ENCODE results near the gene SLC2A3.
"Not testable (repeated sequence)": the region's sequence is repeated elsewhere in the genome, so short reads cannot be mapped to it uniquely, and the experiment has no call there.

SLC2A3 gene

DNA sequence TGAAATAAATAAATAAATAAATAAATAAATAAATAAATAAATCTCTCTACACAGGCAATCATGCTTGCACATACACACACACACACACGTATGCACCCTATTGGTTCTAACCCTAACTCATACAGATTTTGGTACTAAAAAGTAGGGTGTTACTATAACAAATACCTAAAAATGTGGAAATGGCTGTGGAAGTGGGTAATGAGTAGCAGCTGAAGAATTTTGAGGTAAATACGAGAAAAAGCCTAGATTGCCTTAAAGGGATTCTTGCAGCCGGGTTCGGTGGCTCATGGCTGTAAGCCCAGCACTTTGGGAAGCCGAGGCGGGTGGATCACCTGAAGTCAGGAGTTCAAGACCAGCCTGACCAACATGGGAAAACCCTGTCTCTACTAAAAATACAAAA is 15.7 kb upstream of the SLC2A3 start:
- in situ Hi-C loops (cut with HindIII; ENCODE audit: low sequenced_read_pairs): no loop called here

DNA sequence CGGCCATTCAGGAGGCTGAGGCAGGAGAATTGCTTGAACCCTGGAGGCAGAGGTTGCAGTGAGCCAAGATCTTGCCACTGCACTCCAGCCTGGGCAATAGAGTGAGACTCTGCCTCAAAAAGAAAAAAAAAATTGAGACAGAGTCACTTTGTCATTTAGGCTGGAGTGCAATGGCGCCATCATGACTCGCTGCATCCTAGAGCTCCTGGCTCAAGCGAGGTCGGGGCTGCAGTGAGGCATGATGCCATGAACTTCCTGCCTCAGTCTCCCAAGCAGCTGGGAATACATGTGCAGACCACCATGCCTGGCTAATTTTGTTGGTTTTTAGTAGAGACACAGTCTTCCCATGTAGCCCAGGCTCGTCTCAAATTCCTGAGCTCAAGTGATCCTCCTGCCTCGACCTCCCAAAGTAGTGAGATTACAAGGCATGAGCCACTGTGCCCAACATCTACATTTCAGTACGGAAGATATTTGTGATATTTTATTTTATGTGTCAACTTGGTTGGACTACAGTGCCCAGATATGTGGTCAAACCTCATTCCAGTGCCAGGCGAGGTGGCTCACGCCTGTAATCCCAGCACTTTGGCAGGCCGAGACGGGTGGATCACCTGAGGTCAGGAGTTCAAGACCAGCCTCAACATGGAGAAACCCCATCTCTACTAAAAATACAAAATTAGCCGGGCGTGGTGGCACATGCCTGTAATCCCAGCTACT is 14.4 kb upstream of the SLC2A3 start:
- in situ Hi-C loops (cut with HindIII; ENCODE audit: low sequenced_read_pairs): not testable (repeated sequence)

DNA sequence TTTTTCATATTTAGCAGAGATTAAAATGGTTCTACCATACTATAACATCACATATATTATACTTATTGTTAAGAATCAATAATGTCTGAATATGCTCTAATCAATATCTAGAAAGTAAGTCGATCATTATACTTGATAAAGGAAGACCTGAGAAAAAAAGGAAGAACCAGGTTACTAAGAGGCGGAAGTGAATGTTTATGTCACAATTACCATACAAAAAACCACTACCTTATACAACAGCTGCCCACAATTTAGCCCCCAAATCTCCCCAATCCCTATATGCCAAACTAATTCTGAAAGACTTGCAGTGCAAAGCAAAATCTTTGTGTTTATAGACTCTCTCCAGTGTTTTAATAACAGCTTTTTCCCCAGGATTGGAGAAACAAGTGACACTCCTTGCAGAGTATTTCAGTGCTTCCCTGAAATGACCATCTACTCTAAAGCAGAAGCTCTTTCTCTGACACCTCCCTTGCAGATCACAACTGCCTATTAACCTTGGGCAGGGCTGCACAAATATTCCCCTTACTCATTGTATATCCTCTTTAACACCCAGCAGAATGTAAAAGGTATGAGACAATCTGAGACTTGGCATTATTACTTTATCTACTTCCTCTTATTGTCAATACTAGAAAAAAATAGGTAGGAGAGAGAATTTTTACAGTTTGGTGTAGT is 12.7 kb upstream of the SLC2A3 start:
- in situ Hi-C loops (cut with HindIII; ENCODE audit: low sequenced_read_pairs): no loop called here

DNA sequence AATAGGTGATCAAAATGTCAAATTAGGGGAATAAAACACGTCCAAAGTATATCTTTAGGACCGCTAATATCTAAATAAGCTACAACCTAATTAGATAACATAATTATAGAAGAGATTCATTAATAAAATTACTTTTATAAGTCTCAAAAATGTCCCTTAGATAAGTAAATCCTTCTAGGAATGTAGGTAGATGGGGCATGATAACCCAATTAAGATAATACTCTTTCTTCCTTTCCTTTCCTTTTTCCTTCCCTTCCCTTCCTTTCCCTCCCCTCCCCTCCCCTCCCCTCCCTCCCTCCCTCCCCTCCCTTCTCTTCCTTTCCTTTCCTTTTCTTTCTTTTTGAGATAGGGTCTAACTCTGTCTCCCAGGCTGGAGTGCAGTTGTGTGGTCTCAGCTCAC is 11.0 kb upstream of the SLC2A3 start:
- in situ Hi-C loops (cut with HindIII; ENCODE audit: low sequenced_read_pairs): no loop called here

DNA sequence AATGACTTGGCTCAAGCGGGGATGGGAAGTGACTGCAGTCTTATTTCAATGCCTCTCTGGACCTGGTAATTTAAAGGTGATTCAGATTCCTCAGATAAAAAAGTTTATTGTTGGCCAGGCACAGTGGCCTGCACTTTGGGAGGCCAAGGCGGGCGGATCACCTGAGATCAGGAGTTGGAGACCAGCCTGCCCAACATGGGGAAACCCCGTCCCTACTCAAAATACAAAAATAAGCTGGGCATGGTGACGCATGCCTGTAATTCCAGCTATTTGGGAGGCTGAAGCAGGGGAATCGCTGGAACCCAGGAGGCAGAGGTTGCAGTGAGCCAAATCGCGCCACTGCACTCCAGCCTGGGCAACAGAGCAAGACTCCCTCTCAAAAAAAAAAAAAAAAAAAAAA is 8.8 kb upstream of the SLC2A3 start:
- in situ Hi-C loops (cut with HindIII; ENCODE audit: low sequenced_read_pairs): not testable (repeated sequence)

DNA sequence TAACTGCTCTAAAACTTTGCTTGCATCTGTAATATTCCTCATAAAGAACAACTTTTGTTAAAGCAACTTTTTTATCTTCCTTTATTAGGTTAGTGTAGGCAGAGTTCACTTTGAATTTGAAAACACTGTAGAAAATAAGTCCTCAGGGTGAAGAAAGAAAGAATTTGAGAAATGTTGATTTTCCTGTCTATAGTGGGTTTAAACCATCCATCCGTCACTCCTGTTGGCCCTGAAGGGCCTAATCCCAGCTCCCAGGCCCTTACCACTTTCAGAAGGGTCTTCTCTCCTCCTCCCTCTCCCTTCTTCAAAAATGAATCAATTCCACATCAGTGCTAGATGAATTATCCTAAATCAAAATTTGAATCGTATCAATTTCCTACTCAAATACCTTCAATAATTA is 4.9 kb upstream of the SLC2A3 start:
- in situ Hi-C loops (cut with HindIII; ENCODE audit: low sequenced_read_pairs): no loop called here

DNA sequence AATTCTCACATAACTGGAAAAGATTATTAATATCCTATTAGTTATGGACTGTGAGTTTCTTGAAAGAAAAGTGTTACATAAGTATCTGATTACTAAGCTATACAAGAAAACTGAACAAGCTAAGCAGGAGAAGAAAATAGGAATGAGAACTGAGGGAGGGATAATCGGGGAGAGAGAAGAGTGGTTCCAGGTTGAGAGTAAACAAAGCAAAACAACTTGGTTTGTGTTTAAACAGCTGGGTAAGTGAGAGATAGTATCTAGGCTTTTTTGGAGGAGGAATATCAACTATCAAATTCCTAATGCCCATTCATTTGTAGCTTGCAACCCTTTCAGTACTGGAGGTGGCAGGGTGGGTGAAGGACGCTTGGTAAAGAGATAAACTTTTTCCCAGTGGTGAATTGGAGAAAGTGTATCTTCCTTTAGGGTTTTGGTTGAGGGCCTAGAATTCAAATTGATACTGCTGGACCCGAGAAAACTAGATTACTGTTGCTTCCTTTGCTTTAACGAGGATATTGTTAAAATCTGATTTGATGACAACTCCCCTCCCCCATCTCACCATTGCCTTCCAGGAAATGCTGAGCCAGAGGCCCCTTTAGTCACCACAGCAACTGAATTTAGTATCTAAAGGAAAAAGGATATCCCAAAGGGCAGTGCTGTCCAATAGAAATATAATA is 2.0 kb upstream of the SLC2A3 start:
- in situ Hi-C loops (cut with HindIII; ENCODE audit: low sequenced_read_pairs): no loop called here

DNA sequence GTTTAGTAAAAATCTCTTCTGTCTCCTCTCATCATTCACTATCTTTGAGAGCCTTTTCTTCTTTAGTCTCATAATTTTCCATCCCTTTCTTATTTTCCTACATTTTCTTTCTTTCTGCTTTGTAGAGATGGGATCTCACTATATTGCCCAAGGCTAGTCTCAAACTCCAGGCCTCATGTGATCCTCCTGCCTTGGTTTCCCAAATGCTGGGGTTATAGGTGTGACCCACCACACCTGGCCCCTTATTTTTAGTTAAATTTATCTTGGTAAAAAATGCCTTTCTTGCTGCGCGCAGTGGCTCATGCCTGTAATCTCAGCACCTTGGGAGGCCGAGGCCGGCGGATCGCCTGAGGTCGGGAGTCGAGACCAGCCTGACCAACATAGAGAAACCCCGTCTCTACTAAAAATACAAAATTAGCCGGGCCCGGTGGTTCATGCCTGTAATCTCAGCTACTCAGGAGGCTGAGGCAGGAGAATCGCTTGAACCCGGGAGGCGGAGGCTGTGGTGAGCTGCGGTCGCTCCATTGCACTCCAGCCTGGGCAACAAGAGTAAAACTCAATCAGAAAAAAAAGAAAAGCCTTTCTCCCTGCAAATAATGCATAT is 996 bp downstream of the SLC2A3 start:
- in situ Hi-C loops (cut with HindIII; ENCODE audit: low sequenced_read_pairs): no loop called here

DNA sequence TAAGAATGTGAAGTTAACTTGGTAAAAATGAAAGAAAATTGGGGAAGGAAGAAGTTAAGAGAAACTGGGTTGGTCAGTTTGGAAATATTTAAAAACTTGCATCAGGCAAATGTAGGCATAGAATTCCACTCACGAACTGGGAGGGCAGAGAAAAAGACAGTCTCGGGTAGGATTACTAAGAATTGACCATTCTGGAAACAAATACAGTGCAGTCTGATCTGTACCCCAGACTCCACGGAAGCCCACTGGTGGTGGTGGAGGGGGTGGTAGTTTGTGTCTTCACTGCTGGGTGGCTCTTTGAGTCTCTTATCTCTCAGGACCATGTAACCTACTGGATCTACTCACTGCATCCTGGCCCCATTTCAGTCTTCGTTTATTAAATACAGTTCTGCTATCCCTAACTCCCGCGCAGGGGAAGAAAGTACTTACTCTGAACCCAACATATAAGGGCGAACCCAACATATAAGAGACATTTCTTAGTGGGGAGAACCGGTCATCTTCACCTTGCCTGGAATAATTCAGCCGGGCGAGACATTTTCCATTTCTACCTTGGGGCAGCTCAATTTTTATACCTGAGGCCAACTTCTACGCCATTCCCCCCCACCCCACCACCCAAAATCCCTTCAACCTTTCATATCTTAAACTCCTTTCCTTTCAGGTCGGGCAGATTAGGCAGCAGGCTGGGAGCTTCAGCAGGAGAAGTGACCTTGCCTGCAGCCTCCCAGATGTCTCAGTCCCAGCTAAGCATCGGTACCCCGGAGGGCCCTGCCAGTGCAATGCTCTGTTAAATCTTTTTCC is 1.7 kb downstream of the SLC2A3 start:
- in situ Hi-C loops (cut with HindIII; ENCODE audit: low sequenced_read_pairs): no loop called here

DNA sequence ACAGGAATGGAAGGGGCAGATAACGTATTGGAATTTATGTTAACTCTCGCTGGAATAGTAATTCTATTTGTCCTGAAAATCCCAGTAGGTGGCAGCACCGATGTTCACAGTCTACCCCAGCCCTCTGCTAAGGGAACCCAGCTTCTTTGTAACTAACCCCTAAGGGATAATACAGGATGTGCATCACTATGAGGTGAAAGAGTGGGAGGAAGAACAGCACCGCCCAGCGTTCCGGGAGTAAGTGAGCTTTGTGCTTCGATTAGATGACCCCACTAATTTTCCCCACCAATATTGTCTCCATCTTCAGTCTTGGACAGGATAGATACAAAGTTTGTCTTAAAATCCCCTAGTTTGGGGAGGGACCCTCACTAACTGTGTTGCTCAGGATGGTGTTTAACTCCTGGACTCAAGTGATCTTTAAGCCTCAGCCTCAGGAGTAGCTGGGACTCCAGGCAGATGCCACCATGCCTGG is 2.7 kb downstream of the SLC2A3 start:
- in situ Hi-C loops (cut with HindIII; ENCODE audit: low sequenced_read_pairs): no loop called here

DNA sequence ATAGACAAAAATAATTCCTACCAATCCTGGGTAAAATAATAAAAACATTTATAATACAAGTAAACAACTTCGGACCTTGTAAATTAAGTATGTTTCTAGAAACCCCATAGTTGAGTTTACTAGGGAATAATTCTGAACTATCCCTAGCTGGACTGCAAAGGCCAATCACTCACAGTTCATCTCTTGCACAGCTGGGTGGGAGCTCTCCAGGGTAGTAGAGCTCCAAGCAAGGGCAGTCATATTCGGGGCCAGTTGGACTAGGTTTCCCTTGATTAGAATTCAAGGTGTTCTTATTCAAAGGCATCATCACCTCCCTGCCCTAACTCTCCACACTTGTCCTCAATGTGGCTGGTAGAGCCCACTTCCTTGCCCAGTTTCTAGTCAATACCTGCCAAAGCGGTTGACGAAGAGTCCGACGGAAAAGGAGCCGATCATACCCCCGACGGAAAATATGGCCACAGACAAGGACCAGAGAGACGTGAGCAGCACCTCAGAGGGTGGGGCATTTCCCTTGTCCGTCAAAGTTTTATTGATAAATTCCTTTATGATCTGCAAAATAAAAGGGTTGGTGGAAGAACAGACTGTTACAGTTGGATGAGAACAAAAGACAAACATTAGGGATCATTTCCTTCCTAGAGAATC is 3.3 kb downstream of the SLC2A3 start:
- in situ Hi-C loops (cut with HindIII; ENCODE audit: low sequenced_read_pairs): not testable (repeated sequence)

DNA sequence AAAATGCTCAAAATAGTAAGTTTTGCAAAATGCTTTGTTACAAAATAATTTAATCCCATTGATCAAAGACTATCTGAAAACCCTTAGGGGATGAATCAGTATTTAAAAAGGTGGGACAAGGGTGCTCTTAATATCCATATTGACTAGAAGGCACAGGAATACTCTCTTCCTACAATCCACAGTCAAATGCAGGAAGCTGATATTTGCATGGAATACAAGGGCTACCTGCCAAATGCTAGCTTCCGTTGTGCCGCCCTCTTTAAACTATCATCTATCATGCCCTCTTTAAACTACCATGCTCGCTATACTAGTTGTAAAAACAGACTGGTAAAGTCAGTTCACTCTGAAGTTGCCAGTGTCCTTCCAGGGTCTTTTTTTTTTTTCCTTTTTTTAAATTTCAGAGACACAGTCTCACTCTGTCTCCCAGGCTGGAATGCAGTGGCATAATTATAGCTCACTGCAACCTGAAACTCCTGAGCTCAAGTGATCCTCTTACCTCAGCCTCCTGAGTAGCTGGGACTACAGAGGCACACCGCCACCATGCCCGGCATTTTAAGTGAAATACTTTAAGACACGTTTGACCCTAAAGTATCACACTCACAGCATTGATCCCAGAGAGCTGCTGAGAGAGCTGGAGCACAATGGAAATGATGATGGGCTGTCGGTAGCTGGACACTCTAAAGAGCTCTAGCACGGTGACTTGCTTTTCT is 6.7 kb downstream of the SLC2A3 start:
- in situ Hi-C loops (cut with HindIII; ENCODE audit: low sequenced_read_pairs): no loop called here

DNA sequence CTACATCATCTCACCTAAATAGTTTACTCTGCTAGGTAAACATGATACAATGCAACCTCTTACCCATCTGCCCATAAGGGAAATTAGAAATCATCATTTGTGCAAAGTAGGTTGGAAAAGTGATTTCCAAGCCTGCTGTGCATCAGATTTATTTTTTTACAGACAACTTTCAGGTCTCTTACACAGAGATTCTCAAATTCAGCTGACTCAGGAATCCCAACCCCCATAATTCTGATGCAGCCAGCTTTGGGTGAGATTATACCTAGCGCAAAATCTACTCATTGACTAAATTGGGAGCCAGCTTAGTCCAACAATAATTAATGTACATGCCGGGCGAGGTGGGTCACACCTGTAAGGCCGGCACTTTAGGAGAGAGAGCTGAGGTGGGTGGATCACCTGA is 8.5 kb downstream of the SLC2A3 start:
- in situ Hi-C loops (cut with HindIII; ENCODE audit: low sequenced_read_pairs): no loop called here

DNA sequence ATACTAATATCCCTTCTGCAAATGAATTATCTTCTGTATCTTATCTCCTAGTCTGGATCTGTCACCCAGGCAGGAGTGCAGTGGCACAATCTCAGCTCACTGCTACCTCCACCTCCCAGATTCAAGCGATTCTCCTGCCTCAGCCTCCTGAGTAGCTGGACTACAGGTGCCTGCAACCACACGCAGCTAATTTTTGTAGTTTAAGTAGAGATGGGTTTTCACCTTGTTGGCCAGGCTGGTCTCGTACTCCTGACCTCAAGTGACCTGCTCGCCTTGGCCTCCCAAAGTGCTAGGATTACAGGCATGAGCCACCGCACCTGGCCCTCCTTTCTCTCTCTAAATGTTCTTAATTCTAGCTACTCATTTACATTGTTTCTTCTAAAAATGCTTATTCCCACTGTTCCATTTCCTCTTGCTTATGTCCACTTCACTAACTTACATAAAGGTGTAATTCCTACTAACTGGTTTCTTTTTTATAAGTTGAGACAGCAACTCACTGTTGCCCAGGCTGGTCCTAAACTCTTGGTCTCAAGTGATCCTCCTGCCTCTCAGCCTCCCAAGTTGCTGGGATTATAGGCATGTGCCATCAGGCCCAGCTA is 9.8 kb downstream of the SLC2A3 start:
- in situ Hi-C loops (cut with HindIII; ENCODE audit: low sequenced_read_pairs): not testable (repeated sequence)

DNA sequence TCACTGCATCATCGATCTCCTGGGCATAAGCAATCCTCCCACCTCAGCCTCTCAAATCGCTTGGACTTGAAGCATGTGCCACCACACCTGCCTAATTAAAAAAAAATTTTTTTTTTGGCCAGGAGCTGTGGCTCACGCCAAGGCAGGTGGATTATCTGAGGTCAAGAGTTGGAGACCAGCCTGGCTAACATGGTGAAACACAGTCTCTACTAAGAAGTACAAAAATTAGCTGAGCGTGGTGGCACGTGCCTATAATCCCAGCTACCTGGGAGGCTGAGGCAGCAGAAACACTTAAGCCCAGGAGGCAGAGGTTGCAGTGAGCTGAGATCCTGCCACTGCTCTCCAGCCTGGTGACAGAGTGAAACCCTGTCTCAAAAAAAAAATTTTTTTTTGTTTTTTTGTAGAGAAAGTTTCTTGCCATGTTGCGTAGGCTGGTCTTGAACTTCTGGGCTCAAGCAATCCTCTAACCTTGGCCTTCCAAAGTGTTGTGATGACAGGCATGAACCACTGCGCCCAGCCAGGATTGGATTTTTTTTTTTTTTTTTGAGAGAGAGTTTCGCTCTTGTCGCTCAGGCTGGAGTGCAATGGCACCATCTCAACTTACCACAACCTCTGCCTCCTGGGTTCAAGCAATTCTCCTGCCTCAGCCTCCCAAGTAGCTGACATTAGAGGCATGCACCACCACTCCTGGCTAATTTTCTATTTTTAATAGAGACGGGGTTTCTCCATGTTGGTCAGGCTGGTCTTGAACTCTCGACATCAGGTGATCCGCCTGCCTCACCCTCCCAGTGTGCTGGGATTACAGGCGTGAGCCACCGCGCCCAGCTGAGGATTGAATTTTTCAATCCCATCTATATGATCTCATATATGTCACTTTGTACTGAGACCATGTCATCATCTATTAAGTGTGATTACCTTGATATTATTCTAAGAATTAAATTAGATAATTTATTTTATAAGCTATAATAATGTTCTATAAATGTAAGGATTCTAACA is 12.4 kb downstream of the SLC2A3 start:
- in situ Hi-C loops (cut with HindIII; ENCODE audit: low sequenced_read_pairs): no loop called here

DNA sequence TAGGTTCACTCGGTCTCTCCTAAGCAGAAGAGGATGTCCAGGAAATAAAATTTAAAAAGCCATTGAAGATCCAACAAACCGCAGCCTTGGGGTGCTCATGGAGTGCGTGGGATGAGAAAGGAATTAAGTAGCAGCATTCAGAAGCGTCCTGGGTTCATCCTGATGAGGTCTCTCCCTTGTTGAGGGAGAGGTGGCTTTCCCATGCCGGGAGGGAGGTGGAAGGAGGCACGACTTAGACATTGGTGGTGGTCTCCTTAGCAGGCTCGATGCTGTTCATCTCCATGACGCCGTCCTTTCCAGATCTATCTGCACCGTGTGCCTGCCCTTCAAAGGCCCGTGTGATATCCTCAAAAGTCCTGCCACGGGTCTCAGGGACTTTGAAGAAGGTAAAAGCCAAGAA is 14.8 kb downstream of the SLC2A3 start:
- in situ Hi-C loops (cut with HindIII; ENCODE audit: low sequenced_read_pairs): not testable (repeated sequence)

DNA sequence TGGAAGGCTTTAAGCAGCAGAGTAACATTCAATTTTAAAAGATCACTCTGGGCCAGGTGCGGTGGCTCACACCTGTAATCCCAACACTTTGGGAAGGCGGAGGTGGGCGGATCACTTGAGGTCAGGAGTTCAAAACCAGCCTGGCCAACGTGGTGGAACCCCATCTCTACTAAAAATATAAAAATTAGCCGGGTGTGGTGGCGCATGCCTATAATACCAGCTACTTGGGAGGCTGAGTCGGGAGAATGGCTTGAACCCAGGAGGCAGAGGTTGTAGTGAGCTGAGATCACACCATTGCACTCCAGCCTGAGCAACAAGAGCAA is 17.8 kb downstream of the SLC2A3 start:
- in situ Hi-C loops (cut with HindIII; ENCODE audit: low sequenced_read_pairs): not testable (repeated sequence)

Measured in DLD1 (cell line).